GM20000 (cell line): ENCODE results near the gene SUSD6.
"Not testable (repeated sequence)": the region's sequence is repeated elsewhere in the genome, so short reads cannot be mapped to it uniquely, and the experiment has no call there.

ENCODE experiments used
- DNase-seq: peaks from one replicate; pipeline ENCODE4 v3.0.0; 2012; ENCODE audit warnings: low spot score
- CTCF ChIP-seq: IDR thresholded peaks from 2 replicates; pipeline ENCODE4 v1.5.1; 2012; ENCODE audit warnings: mild to moderate bottlenecking, control low read depth; ENCODE audit errors: extremely low read depth, missing control alignments

SUSD6 gene

GRCh38 chr14:69715725-69716477 lies 104.5 kb downstream of the SUSD6 start:
- no peak for DNase-seq
- TF ChIP-seq CTCF = no peak

GRCh38 chr14:69716478-69717187 lies 105.2 kb downstream of the SUSD6 start:
- no peak for TF ChIP-seq CTCF
- DNase-seq = no peak

GRCh38 chr14:69718614-69719013 lies 107.2 kb downstream of the SUSD6 start:
- DNase-seq = not testable (repeated sequence)

GRCh38 chr14:69719501-69719951 lies 108.1 kb downstream of the SUSD6 start:
- TF ChIP-seq CTCF = no peak
- no peak for DNase-seq

- no peak for DNase-seq
- TF ChIP-seq CTCF = no peak
Observed at GRCh38 chr14:69720912-69721311, 109.5 kb downstream of the SUSD6 start.

- TF ChIP-seq CTCF = peak; percentile 87
- DNase-seq = peak; percentile 90
Observed at GRCh38 chr14:69726761-69727511, 115.5 kb downstream of the SUSD6 start.

- TF ChIP-seq CTCF = no peak
- no peak for DNase-seq
Observed at GRCh38 chr14:69727860-69728259, 116.5 kb downstream of the SUSD6 start.

- DNase-seq = not testable (repeated sequence)
Observed at GRCh38 chr14:69731919-69732598, 120.7 kb downstream of the SUSD6 start.

GRCh38 chr14:69736405-69736804 lies 125.0 kb downstream of the SUSD6 start:
- DNase-seq = not testable (repeated sequence)
